Measurements from ENCODE around the gene FOXC1. TPM values are rescaled to one million over a fixed set of nuclear protein-coding genes. Genes with fewer than 3 reads are reported as not detected.
A peak's percentile ranks its signal among the peaks of the same experiment; 100 is the strongest.

Gene FOXC1
- total and polyA plus RNA-seq, 2 of the 13 experiments (the other 11 are each of a cell fraction or from before 2014, with no cell fraction given): 0.44 to 0.55 TPM

GRCh38 chr6:1597924-1598323, 11.8 kb upstream of the FOXC1 start:
- intact Hi-C loops (cut with micrococcal nuclease; ENCODE audit: unreplicated experiment): loop anchor here (1.0 to 10.0 kb wide), 6 partner anchors 507 to 1457 kb away; no protein-coding TSS in a partner anchor
- no peak overlapping the region for H3K4me2 ChIP-seq (ENCODE audit: low read depth, low read length)

More at GRCh38 chr6:1597924-1598323, 11.8 kb upstream of the FOXC1 start:
- ChIA-PET POLR2A (no interaction called here), CTCF (ENCODE audit: low intra/inter-chr PET ratio, low total read pairs) (interaction anchor here (1.3 kb wide), 1 partner anchor 1152 kb away, joined by 3 read pairs; no protein-coding TSS in a partner anchor)
- WGBS (ENCODE audit: low lambda C conversion rate): 31% methylated on average over 5 of the region's 5 CpGs
- Histone ChIP-seq H3K4me1 (ENCODE audit: insufficient read depth, low read length) (peaks cover 50% of the 10 kb centered on the region), H3K9ac (ENCODE audit: insufficient read depth, low read depth, low read length) (no peak overlapping the region), H3K36me3 (replicated peaks in 1 of 2; ENCODE audit: control insufficient read depth in 1 of 2, insufficient read depth in 2 of 2, low read length in 2 of 2) (no peaks in the 10 kb centered on the region), H3K9me3 (ENCODE audit: low read length) (no peaks in the 10 kb centered on the region), H4K20me1 (ENCODE audit: insufficient read depth, low read length) (no peaks in the 10 kb centered on the region), H3K27ac (ENCODE audit: extremely low read length, insufficient read depth, low read length) (no peak overlapping the region), H3K79me2 (ENCODE audit: insufficient read depth, low read length) (no peaks in the 10 kb centered on the region), H3K4me3 (replicated peaks in 1 of 3; ENCODE audit: insufficient read depth in 1 of 3, low read depth in 2 of 3, low read length in 3 of 3) (no peak overlapping the region), H3K27me3 (ENCODE audit: control insufficient read depth in 1 of 2, insufficient read depth in 2 of 2, low read length in 2 of 2) (peaks cover 9 to 95% of the 10 kb centered on the region in 2 experiments; a peak in 4 of 5 replicates), H2AFZ (ENCODE audit: low read length) (no peak overlapping the region)
- TF ChIP-seq PPARG (CRISPR knock-in tag; conservative IDR thresholded peaks at IDR 0.05) (no peak), ZNF670 (CRISPR knock-in tag; IDR thresholded peaks at IDR 0.05; ENCODE audit: borderline replicate concordance) (no peak), ATF4 (CRISPR knock-in tag; IDR thresholded peaks at IDR 0.05) (peak in 1 of 2 experiments; percentile 90; a peak in 2 of 4 replicates), FOXA3 (CRISPR knock-in tag; IDR thresholded peaks at IDR 0.05) (peak; percentile 54; the same call in 1 of the 2 replicates), CEBPG (CRISPR knock-in tag; IDR thresholded peaks at IDR 0.05) (peak; percentile 82), TFDP2 (CRISPR knock-in tag; IDR thresholded peaks at IDR 0.05) (no peak), CEBPB (IDR thresholded peaks at IDR 0.05; ENCODE audit: borderline replicate concordance, low read depth, low read length) (peak; percentile 96), ZBTB21 (CRISPR knock-in tag; IDR thresholded peaks at IDR 0.05) (0 out of 2 replicates have a peak, but pooled peaks have one; percentile 18), BCL6 (CRISPR knock-in tag; IDR thresholded peaks at IDR 0.05) (peak; percentile 75), SMC3 (IDR thresholded peaks at IDR 0.05; ENCODE audit: low read length) (peak; percentile 4; the same call in 1 of the 2 replicates), ARID3A (IDR thresholded peaks at IDR 0.05; ENCODE audit: low read depth, low read length) (peak; percentile 48; the same call in 1 of the 2 replicates), CREBL2 (CRISPR knock-in tag; IDR thresholded peaks at IDR 0.05; ENCODE audit: borderline replicate concordance) (no peak), SOX5 (CRISPR knock-in tag; IDR thresholded peaks at IDR 0.05; ENCODE audit: borderline replicate concordance) (0 out of 2 replicates have a peak, but pooled peaks have one; percentile 12), GATAD2A (CRISPR knock-in tag; IDR thresholded peaks at IDR 0.05) (peak; percentile 48; the same call in 1 of the 2 replicates), ZNF30 (CRISPR knock-in tag; IDR thresholded peaks at IDR 0.05) (no peak)
- no TSS peak for BruUV-seq (replicated peaks)
- DNase-seq (ENCODE audit: low spot score): peak; percentile 37
- ATAC-seq: no peak
- peak; percentile 40 for FAIRE-seq
- in situ Hi-C loops (cut with HindIII; ENCODE audit: extremely low pct_ligation_motif_present, low pct_unique_long_range_greater_than_20kb): loop anchor here (5.0 kb wide), 2 partner anchors 754 to 1149 kb away; no protein-coding TSS in a partner anchor

Measured in HepG2 (cell line).